GM12874 (cell line): Measurements from ENCODE around the gene PSMD10.

ENCODE experiments used
- TF ChIP-seq, protein P1 (sequence below): IDR thresholded peaks from 2 replicates; pipeline ENCODE4 v1.5.1; 2011; ENCODE audit warnings: low read depth, mild to moderate bottlenecking, control low read depth, low read length, moderate library complexity; ENCODE audit not compliant: insufficient read depth

The PSMD10 gene

GRCh38 chrX:108072746-108073145 lies 18.6 kb downstream of the PSMD10 start:
- TF ChIP-seq, protein P1, sequence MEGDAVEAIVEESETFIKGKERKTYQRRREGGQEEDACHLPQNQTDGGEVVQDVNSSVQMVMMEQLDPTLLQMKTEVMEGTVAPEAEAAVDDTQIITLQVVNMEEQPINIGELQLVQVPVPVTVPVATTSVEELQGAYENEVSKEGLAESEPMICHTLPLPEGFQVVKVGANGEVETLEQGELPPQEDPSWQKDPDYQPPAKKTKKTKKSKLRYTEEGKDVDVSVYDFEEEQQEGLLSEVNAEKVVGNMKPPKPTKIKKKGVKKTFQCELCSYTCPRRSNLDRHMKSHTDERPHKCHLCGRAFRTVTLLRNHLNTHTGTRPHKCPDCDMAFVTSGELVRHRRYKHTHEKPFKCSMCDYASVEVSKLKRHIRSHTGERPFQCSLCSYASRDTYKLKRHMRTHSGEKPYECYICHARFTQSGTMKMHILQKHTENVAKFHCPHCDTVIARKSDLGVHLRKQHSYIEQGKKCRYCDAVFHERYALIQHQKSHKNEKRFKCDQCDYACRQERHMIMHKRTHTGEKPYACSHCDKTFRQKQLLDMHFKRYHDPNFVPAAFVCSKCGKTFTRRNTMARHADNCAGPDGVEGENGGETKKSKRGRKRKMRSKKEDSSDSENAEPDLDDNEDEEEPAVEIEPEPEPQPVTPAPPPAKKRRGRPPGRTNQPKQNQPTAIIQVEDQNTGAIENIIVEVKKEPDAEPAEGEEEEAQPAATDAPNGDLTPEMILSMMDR, result no peak

GRCh38 chrX:108071578-108071977 lies 19.8 kb downstream of the PSMD10 start:
- TF ChIP-seq, protein P1, result no peak

DNA sequence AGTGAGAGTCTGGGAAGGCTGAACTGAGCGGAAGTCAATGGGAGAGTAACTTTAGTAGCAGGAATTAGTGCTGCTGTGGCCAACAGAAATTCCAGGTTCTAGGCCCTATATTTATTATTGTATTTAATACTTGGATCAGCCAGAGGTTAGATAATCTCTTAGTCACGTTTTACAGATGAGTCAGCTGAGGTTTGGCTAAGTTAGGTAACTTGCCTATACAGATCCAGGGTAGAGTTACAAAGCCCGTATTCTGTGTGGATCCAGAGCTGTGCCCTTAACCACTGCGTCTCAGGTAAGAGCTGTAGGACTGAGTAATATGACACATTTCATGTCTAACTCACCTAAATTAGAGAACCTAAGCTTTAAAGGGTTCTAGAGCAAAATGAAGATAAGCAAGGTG lies 20.5 kb downstream of the PSMD10 start:
- TF ChIP-seq, protein P1, result no peak

- TF ChIP-seq, protein P1, result no peak
These were observed 23.2 kb downstream of the PSMD10 start for GRCh38 chrX:108068121-108068520.

DNA sequence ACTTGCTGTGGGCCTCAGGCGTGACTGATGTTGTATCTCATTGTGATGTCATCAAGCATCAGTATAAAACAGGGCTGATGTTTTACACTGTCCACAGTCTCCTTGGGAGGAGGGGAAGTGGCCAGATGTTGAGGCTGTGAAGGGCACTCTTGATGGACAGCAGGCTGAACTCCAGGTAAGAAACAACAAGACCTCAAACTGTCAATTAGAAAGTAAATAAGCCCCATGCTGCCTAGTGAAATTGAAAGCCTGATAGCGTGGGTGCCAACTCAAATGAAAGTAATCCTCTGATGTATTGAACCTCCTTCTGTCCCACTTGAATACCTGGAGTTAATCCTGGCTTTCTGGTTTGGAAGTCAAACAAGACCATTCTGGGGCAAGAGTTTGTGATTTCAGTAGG lies 26.7 kb downstream of the PSMD10 start:
- TF ChIP-seq, protein P1, result no peak

GRCh38 chrX:108064001-108064400 lies 27.3 kb downstream of the PSMD10 start:
- TF ChIP-seq, protein P1, result no peak

- TF ChIP-seq, protein P1, result no peak
These were observed 31.5 kb downstream of the PSMD10 start for GRCh38 chrX:108059801-108060200.

- TF ChIP-seq, protein P1, result no peak
These were observed 35.8 kb downstream of the PSMD10 start for GRCh38 chrX:108055546-108055945.
